GM12878 (cell line): Measurements from ENCODE around the gene REV3L.

Experiments
- BRCA1 ChIP-seq: IDR thresholded peaks from 2 replicates; pipeline ENCODE4 v1.6.1; 2011; ENCODE audit warnings: low read depth, low read length, improper control_type of control experiment
- CBX5 ChIP-seq: sonication (generic); IDR thresholded peaks from 2 replicates; pipeline ENCODE4 v1.6.1; 2016; ENCODE audit warnings: low read depth, moderate library complexity, mild to moderate bottlenecking, inconsistent platforms
- CHD4 ChIP-seq: fragments of 200-600 bp; sonication (generic); IDR thresholded peaks from 2 replicates; pipeline ENCODE4 v1.6.1; 2016; ENCODE audit warnings: mild to moderate bottlenecking
- EP300 ChIP-seq, 2 experiments: fragments of 150-350 bp in 1 of 2; IDR thresholded peaks; 2 replicates each; pipeline ENCODE4 v1.6.1; 2011 to 2012; ENCODE audit warnings: low read depth in 2 of 2, low read length in 2 of 2, borderline replicate concordance in 1 of 2, improper control_type of control experiment in 1 of 2, inconsistent platforms in 1 of 2; ENCODE audit not compliant: control insufficient read depth in 1 of 2
- EZH2 ChIP-seq: IDR thresholded peaks from 2 replicates; pipeline ENCODE4 v1.6.1; 2012; ENCODE audit warnings: low read depth, mild to moderate bottlenecking, control low read depth, inconsistent platforms, low read length, borderline replicate concordance; ENCODE audit not compliant: control insufficient read depth
- IRF3 ChIP-seq: fragments of 450-650 bp; IDR thresholded peaks from 2 replicates; pipeline ENCODE4 v1.6.1; 2014; ENCODE audit warnings: mild to moderate bottlenecking
- PAX8 ChIP-seq: fragments of 450-650 bp; IDR thresholded peaks from 2 replicates; pipeline ENCODE4 v1.6.1; 2017; ENCODE audit warnings: mild to moderate bottlenecking, moderate library complexity
- POLR2A ChIP-seq: IDR thresholded peaks from 2 replicates; pipeline ENCODE4 v1.6.1; 2011; ENCODE audit warnings: low read depth, mild to moderate bottlenecking, low read length
- TCF7 ChIP-seq: IDR thresholded peaks from 2 replicates; pipeline ENCODE4 v1.6.1; 2014; ENCODE audit warnings: antibody characterized with exemption, borderline replicate concordance

- TF ChIP-seq POLR2A (no peak), CBX5 (no peak), EZH2 (no peak), PAX8 (no peak), EP300 (IDR thresholded peaks at IDR 0.05; ENCODE audit: borderline replicate concordance in 1 of 2, control insufficient read depth in 1 of 2, low read depth in 2 of 2, low read length in 2 of 2) (no peak), CHD4 (no peak), BRCA1 (no peak), IRF3 (no peak), TCF7 (no peak)
Observed at GRCh38 chr6:111427341-111428116, 55.5 kb downstream of the REV3L start.
